A549 (cell line): ENCODE measurements around the gene FILIP1L. TPM values are rescaled to one million over a fixed set of nuclear protein-coding genes. Genes with fewer than 3 reads are reported as not detected.

Experiments used
- ATAC-seq, 2 experiments: fragments of 200-7000 bp in 1 of 2; fragments of >200 bp in 1 of 2; cut with Nextera tagmentation in 1 of 2; cut with Tn5 transposase in 1 of 2; 3 replicates each; pipeline versions ENCODE4 v1.8.0 to v1.9.1; 2018 to 2020; ENCODE audit warnings: mild to moderate bottlenecking in 1 of 2, moderate library complexity in 1 of 2
- CTCF ChIA-PET: fragments of 300-600 bp; sonication (Branson Sonifier 250); formaldehyde crosslinking; extraction: SDS; loops from one replicate; lab custom pipeline; 2021; ENCODE audit warnings: antibody characterized with exemption, inconsistent platforms; lab: Yijun Ruan, JAX
- POLR2A ChIA-PET: fragments of 350-600 bp; formaldehyde crosslinking; extraction: SDS; loops from one replicate; lab custom pipeline; 2021; ENCODE audit warnings: antibody characterized with exemption, inconsistent platforms; lab: Yijun Ruan, JAX
- DNase-seq, 2 experiments: peaks; one replicate each; pipeline versions ENCODE4 v3.0.0 to v3.0.0-alpha.2; 2011 to 2016; ENCODE audit warnings: low read depth in 1 of 2, low spot score in 1 of 2
- FAIRE-seq: peaks from 2 replicates; lab custom pipeline; 2011; peaks lifted over from hg19 to GRCh38; lab: Jason Lieb, UNC
- H3K27ac ChIP-seq, 2 experiments: fragments of >200 bp; sonication (Bioruptor Twin); formaldehyde crosslinking; 3 replicates each; pipeline ENCODE4 v1.5.1; 2016 to 2017
- H3K4me1 ChIP-seq: fragments of >200 bp; sonication (Bioruptor Twin); formaldehyde crosslinking; 3 replicates; pipeline ENCODE4 v1.6.1; 2016
- H3K4me2 ChIP-seq: fragments of >200 bp; sonication (Bioruptor Twin); formaldehyde crosslinking; 3 replicates; pipeline ENCODE4 v1.6.1; 2016
- H3K4me3 ChIP-seq: fragments of >200 bp; sonication (Bioruptor Twin); formaldehyde crosslinking; 3 replicates; pipeline ENCODE4 v1.5.1; 2016
- H3K9me3 ChIP-seq: fragments of >200 bp; sonication (Bioruptor Twin); formaldehyde crosslinking; 3 replicates; pipeline ENCODE4 v1.6.1; 2016
- BHLHE40 ChIP-seq: IDR thresholded peaks from 2 replicates; pipeline ENCODE4 v1.6.1; 2012; ENCODE audit warnings: low read depth, low read length, inconsistent platforms
- ESRRA ChIP-seq: fragments of 150-350 bp; IDR thresholded peaks from 2 replicates; pipeline ENCODE4 v1.6.1; 2014; ENCODE audit warnings: mild to moderate bottlenecking, low read length, borderline replicate concordance
- FOXS1 ChIP-seq: fragments of 250-450 bp; sonication (Bioruptor Pico); IDR thresholded peaks from 2 replicates; pipeline ENCODE4 v1.5.0; 2020; ENCODE audit warnings: mild to moderate bottlenecking, moderate library complexity
- MYC ChIP-seq: IDR thresholded peaks from 2 replicates; pipeline ENCODE4 v1.6.1; 2012; ENCODE audit warnings: mild to moderate bottlenecking, inconsistent platforms, low read length, improper control_type of control experiment, borderline replicate concordance
- PHF8 ChIP-seq: fragments of 200-600 bp; sonication (generic); IDR thresholded peaks from 2 replicates; pipeline ENCODE4 v1.6.1; 2016; ENCODE audit warnings: low read depth, mild to moderate bottlenecking, antibody characterized with exemption, moderate library complexity, borderline replicate concordance
- ZNF302 ChIP-seq: fragments of 250-450 bp; sonication (Bioruptor Pico); IDR thresholded peaks from 2 replicates; pipeline ENCODE4 v1.9.0; 2021; ENCODE audit warnings: inconsistent platforms, mild to moderate bottlenecking, moderate library complexity
- WGBS: methylation state at CpG from one replicate; pipeline ENCODE4 v1.1.6; 2017; ENCODE audit errors: missing lambda C conversion rate; 5-methylcytosine and 5-hydroxymethylcytosine counted together
- polyA plus RNA-seq, 4 experiments: library from polyadenylated mRNA; depleted of rRNA in 3 of 4; stranded (reverse); fragments of >200 nt; fragmentation: RNase III in 1 of 4; extraction: RNeasy Plus Mini Kit Qiagen cat#74134 plus additional on column Dnase treatment in 1 of 4; gene quantifications; 2 replicates in 3 of 4; 3 replicates in 1 of 4; pipeline ENCODE4 v1.2.3, GENCODE V29; 2011 to 2017
- TF ChIP-seq, protein P1 (sequence below): fragments of 250-450 bp; sonication (Bioruptor Pico); IDR thresholded peaks from 2 replicates; pipeline ENCODE4 v1.5.0; 2021; ENCODE audit warnings: mild to moderate bottlenecking, moderate library complexity, borderline replicate concordance
- TF ChIP-seq, protein P2 (sequence below): fragments of 150-350 bp; IDR thresholded peaks from 2 replicates; pipeline ENCODE4 v1.6.1; 2014; ENCODE audit warnings: low read depth, mild to moderate bottlenecking, low read length
- TF ChIP-seq, protein P3 (sequence below): fragments of 450-650 bp; IDR thresholded peaks from 2 replicates; pipeline ENCODE4 v1.6.1; 2014; ENCODE audit warnings: antibody characterized with exemption
- TF ChIP-seq, protein P4 (sequence below): fragments of 250-450 bp; sonication (Bioruptor Pico); IDR thresholded peaks from 2 replicates; pipeline ENCODE4 v1.5.0; 2020; ENCODE audit warnings: low read depth, mild to moderate bottlenecking, moderate library complexity
- TF ChIP-seq, protein P5 (sequence below): IDR thresholded peaks from 2 replicates; pipeline ENCODE4 v1.6.1; 2012
- TF ChIP-seq, protein P6 (sequence below): fragments of 200-600 bp; sonication (generic); IDR thresholded peaks from 2 replicates; pipeline ENCODE4 v1.6.1; 2016; ENCODE audit warnings: antibody characterized with exemption, mild to moderate bottlenecking, moderate library complexity

Gene FILIP1L
- polyA plus RNA-seq, 2 of the 4 experiments (the other 2 are of a cell fraction), result 0.19 to 0.45 TPM

DNA sequence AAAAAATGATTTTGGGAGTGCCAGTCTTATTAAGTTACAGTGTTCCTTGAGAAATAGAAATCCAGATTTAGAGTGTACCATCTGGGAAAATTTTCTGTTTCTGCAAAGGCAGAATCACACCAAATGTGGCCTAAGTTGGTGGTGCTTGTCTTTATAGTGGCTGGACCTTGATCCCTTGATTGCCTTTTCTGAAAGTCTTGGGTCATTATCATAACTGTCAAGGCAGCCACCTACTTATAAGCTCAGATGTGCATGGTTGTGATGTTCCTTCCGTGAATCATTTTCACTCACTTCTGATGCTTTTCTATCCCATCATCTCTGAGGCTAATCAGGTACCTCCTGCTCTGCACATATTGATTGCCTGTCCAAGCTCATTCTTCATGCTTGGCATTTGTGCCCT is 276.6 kb downstream of the FILIP1L start (continued):
- TF ChIP-seq, protein P1, sequence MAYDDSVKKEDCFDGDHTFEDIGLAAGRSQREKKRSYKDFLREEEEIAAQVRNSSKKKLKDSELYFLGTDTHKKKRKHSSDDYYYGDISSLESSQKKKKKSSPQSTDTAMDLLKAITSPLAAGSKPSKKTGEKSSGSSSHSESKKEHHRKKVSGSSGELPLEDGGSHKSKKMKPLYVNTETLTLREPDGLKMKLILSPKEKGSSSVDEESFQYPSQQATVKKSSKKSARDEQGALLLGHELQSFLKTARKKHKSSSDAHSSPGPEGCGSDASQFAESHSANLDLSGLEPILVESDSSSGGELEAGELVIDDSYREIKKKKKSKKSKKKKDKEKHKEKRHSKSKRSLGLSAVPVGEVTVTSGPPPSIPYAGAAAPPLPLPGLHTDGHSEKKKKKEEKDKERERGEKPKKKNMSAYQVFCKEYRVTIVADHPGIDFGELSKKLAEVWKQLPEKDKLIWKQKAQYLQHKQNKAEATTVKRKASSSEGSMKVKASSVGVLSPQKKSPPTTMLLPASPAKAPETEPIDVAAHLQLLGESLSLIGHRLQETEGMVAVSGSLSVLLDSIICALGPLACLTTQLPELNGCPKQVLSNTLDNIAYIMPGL, result no peak

DNA sequence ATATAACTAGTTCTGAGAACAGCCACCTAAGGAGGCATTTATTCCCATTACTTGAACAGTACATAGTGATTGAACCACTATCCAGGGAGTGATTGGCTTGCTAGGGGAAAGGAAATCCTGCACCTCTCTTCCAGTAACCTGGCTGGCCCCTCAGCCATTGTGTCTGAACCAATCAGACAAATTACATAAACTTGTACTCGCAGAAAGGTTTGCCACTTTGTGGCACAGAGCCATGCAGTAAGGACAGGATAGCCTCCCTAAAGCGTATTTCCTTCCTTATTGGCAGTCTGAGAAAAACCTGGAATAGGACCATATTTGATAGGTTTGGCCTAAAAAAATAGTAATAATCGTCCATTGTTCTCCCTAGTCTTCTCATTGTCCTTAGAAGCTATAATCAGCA is 277.6 kb downstream of the FILIP1L start:
- CTCF ChIA-PET, result interaction anchor here (0.8 to 6.2 kb wide), 2 partner anchors 8 to 419 kb away, joined by 3 to 46 read pairs; no protein-coding TSS in a partner anchor
- no peak overlapping the region for H3K4me2 ChIP-seq
- no peak for DNase-seq
- TF ChIP-seq, protein P2, sequence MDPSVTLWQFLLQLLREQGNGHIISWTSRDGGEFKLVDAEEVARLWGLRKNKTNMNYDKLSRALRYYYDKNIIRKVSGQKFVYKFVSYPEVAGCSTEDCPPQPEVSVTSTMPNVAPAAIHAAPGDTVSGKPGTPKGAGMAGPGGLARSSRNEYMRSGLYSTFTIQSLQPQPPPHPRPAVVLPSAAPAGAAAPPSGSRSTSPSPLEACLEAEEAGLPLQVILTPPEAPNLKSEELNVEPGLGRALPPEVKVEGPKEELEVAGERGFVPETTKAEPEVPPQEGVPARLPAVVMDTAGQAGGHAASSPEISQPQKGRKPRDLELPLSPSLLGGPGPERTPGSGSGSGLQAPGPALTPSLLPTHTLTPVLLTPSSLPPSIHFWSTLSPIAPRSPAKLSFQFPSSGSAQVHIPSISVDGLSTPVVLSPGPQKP, result no peak
- TF ChIP-seq BHLHE40, result no peak
- TF ChIP-seq MYC, result no peak
- TF ChIP-seq ZNF302 (CRISPR knock-in tag), result no peak
- TF ChIP-seq, protein P3, sequence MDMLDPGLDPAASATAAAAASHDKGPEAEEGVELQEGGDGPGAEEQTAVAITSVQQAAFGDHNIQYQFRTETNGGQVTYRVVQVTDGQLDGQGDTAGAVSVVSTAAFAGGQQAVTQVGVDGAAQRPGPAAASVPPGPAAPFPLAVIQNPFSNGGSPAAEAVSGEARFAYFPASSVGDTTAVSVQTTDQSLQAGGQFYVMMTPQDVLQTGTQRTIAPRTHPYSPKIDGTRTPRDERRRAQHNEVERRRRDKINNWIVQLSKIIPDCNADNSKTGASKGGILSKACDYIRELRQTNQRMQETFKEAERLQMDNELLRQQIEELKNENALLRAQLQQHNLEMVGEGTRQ, result no peak
- H3K4me1 ChIP-seq, result no peaks in the 10 kb centered on the region
- H3K4me3 ChIP-seq, result no peak overlapping the region
- no peaks in the 10 kb centered on the region for H3K9me3 ChIP-seq
- H3K27ac ChIP-seq, result no peak overlapping the region
- POLR2A ChIA-PET, result no interaction called here
- WGBS, result 78% methylated on average over 3 of the region's 3 CpGs
- no peak for FAIRE-seq
- no peak for ATAC-seq

DNA sequence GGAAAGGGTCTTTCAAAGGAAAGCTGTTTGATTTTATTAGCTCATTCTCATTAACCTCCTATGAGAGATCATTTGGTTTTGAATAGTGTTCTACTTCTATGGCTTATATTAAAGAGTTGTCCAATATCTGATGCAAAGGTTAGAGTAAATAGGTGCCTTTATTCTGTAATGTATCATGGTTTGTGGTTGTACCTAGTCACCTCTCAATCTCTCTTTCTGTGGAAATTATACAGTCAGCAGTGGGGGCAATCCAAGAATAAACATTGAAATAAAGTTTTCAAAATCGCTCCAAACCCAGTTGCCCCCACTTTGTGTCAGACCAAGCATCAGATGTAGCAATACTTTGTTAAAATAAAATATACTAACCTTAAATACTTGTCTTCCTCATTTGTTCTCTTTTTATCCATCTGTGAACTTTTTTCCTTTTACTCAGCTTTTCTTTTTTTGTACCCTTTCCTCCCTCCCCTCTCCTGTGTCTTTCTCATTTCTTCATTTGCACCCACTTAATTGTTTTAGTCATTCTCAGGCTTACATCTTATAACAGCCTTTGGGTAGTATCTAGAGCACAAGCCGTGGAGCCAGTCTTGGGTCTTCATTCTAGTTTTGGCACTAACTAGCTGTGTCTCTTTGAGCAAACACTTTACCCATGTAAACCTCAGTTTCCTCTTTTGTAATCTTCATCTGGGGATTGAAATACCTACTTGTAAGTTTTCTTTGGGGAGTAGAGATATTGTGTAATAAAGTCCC is 279.9 kb downstream of the FILIP1L start:
- H3K27ac ChIP-seq, result no peak overlapping the region
- ChIA-PET POLR2A (interaction anchor here (1.2 kb wide), 1 partner anchor 254 kb away, joined by 3 read pairs; no protein-coding TSS in a partner anchor), CTCF (interaction anchor here (1.0 to 8.4 kb wide), 7 partner anchors 10 to 482 kb away, joined by 3 to 118 read pairs (median 4); partner anchors contain the start of gene CMSS1)
- H3K4me2 ChIP-seq, result no peak overlapping the region
- DNase-seq (no peak), FAIRE-seq (no peak), ATAC-seq (no peak)
- H3K4me3 ChIP-seq, result no peak overlapping the region
- TF ChIP-seq, protein P4, sequence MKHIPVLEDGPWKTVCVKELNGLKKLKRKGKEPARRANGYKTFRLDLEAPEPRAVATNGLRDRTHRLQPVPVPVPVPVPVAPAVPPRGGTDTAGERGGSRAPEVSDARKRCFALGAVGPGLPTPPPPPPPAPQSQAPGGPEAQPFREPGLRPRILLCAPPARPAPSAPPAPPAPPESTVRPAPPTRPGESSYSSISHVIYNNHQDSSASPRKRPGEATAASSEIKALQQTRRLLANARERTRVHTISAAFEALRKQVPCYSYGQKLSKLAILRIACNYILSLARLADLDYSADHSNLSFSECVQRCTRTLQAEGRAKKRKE (CRISPR knock-in tag), result no peak
- TF ChIP-seq ESRRA, result no peak
- TF ChIP-seq, protein P5, sequence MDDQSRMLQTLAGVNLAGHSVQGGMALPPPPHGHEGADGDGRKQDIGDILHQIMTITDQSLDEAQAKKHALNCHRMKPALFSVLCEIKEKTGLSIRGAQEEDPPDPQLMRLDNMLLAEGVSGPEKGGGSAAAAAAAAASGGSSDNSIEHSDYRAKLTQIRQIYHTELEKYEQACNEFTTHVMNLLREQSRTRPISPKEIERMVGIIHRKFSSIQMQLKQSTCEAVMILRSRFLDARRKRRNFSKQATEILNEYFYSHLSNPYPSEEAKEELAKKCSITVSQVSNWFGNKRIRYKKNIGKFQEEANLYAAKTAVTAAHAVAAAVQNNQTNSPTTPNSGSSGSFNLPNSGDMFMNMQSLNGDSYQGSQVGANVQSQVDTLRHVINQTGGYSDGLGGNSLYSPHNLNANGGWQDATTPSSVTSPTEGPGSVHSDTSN, result no peak
- TF ChIP-seq PHF8, result no peak
- no peak for TF ChIP-seq FOXS1
- no peaks in the 10 kb centered on the region for H3K9me3 ChIP-seq
- no peaks in the 10 kb centered on the region for H3K4me1 ChIP-seq
- 93% methylated on average over 2 of the region's 2 CpGs for WGBS

DNA sequence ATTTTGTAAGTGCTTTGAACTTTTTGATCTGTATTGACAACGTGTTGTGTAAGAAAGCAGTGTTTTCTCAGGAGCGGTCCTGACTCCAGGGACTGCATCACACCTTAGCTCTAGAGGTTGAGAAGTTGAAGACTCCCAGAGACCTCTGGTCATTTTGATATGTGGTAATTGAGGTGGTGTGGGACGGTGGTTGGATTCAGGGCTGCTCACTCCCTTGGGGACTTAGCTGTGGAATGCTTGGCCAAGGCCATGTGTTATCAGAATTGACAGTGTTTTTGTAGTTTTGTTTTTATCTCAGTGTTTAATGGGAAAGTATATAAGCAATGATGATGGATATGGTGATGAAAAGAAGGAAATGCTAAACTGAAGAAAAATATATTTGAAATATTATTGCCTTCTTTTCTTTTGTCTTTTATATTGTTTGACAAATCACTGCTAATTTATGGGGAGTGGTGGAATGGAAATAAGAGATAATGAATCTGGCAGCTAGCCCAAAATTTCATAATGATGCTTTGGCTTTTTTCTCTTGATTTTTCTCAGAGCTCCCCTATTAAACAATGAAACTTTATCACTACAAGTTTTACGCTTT is 280.6 kb downstream of the FILIP1L start:
- ATAC-seq (no peak), DNase-seq (no peak), FAIRE-seq (no peak)
- 84% methylated on average over 4 of the region's 4 CpGs for WGBS
- ChIA-PET CTCF (interaction anchor here (0.7 to 8.4 kb wide), 8 partner anchors 10 to 484 kb away, joined by 3 to 118 read pairs (median 4); partner anchors contain the start of gene CMSS1), POLR2A (interaction anchor here (1.2 kb wide), 1 partner anchor 255 kb away, joined by 3 read pairs; no protein-coding TSS in a partner anchor)
- TF ChIP-seq, protein P4 (CRISPR knock-in tag), result no peak
- TF ChIP-seq, protein P6, sequence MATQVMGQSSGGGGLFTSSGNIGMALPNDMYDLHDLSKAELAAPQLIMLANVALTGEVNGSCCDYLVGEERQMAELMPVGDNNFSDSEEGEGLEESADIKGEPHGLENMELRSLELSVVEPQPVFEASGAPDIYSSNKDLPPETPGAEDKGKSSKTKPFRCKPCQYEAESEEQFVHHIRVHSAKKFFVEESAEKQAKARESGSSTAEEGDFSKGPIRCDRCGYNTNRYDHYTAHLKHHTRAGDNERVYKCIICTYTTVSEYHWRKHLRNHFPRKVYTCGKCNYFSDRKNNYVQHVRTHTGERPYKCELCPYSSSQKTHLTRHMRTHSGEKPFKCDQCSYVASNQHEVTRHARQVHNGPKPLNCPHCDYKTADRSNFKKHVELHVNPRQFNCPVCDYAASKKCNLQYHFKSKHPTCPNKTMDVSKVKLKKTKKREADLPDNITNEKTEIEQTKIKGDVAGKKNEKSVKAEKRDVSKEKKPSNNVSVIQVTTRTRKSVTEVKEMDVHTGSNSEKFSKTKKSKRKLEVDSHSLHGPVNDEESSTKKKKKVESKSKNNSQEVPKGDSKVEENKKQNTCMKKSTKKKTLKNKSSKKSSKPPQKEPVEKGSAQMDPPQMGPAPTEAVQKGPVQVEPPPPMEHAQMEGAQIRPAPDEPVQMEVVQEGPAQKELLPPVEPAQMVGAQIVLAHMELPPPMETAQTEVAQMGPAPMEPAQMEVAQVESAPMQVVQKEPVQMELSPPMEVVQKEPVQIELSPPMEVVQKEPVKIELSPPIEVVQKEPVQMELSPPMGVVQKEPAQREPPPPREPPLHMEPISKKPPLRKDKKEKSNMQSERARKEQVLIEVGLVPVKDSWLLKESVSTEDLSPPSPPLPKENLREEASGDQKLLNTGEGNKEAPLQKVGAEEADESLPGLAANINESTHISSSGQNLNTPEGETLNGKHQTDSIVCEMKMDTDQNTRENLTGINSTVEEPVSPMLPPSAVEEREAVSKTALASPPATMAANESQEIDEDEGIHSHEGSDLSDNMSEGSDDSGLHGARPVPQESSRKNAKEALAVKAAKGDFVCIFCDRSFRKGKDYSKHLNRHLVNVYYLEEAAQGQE, result no peak
- H3K27ac ChIP-seq, result no peak overlapping the region
- H3K4me1 ChIP-seq, result no peaks in the 10 kb centered on the region
- H3K4me3 ChIP-seq, result no peak overlapping the region
- H3K4me2 ChIP-seq, result no peak overlapping the region
- H3K9me3 ChIP-seq, result no peaks in the 10 kb centered on the region
